GM12872 (cell line): Measurements from ENCODE around the gene CD19.

Source experiments
- CTCF ChIP-seq: IDR thresholded peaks from 3 replicates; pipeline ENCODE4 v1.5.1; 2011; ENCODE audit warnings: low read depth, mild to moderate bottlenecking, low read length, moderate library complexity; ENCODE audit not compliant: insufficient read depth

The CD19 gene

GRCh38 chr16:28986492-28986891, 54.7 kb downstream of the CD19 start:
- TF ChIP-seq CTCF: no peak

GRCh38 chr16:28987170-28987853, 55.5 kb downstream of the CD19 start:
- TF ChIP-seq CTCF: no peak
